ENCODE measurements around the gene AP5S1. TPM values are rescaled to one million over a fixed set of nuclear protein-coding genes. Genes with fewer than 3 reads are reported as not detected.
"Not testable (repeated sequence)": the region's sequence is repeated elsewhere in the genome, so short reads cannot be mapped to it uniquely, and the experiment has no call there.

Gene AP5S1
- total RNA-seq, 4 donors from 2014 or later: under 0.01 to 18.6 (median 9.5) TPM

DNA sequence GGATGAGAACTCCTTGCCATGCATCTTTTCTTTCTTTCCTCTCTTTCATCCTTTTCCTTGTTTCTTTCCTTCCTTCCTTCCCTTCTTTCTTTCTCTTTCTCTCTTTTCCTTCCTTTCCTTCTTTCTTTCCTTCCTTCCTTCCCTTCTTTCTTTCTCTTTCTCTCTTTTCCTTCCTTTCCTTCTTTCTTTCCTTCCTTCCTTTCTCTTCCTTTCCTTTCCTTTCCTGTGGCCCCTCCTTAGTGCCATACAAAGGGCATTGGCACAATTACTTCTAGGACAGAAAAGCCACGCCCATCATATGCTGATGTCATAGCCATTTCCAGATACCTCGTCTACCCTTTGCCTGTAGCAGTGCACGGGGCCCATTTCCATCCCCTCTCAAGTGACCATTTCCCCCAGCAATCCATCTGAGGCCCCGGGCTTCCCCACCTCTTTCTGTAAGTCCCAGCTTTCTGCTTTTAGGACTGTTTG is 31.6 kb upstream of the AP5S1 start:
- H3K27ac ChIP-seq: peak overlapping the region; percentile 62 to 85
- intact Hi-C loops (cut with DNase I; ENCODE audit: low total_unique reads): loop anchor here (5.0 kb wide), 1 partner anchor 34 kb away; the partner anchor contains the start of gene AP5S1

DNA sequence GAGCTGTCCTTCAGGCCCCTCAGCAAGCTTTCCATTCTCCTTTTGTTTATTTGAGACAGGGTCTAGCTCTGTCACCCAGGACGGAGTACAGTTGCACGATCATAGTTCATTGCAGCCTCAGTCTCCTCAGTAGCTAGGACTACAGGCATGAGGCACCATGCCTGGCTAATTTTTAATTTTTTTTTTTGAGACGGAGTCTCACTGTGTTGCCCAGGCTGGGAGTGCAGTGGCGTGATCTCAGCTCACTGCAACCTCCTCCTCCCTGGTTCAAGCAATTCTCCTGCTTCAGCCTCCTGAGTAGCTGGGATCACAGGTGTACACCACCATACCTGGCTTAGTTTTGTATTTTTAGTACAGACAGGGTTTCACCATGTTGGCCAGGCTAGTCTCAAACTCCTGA is 31.1 kb upstream of the AP5S1 start:
- H3K9me3 ChIP-seq, H3K27me3 ChIP-seq, DNase-seq, H3K4me3 ChIP-seq, H3K36me3 ChIP-seq: not testable (repeated sequence)
- Histone ChIP-seq H3K27ac (peak overlapping the region in 1 of 2 donors; percentile 62), H3K4me1 (peaks cover 4 to 13% of the 10 kb centered on the region in 2 donors)
- intact Hi-C loops (cut with DNase I; ENCODE audit: low total_unique reads): loop anchor here (5.0 kb wide), 1 partner anchor 33 kb away; the partner anchor contains the start of gene AP5S1

More for the DNA sequence above, 31.6 kb upstream of the AP5S1 start:
- Histone ChIP-seq H3K27me3 (no peaks in the 10 kb centered on the region), H3K4me3 (no peak overlapping the region), H3K36me3 (no peaks in the 10 kb centered on the region), H3K4me1 (peaks cover 4 to 18% of the 10 kb centered on the region in 2 donors), H3K9me3 (no peaks in the 10 kb centered on the region)
- TF ChIP-seq POLR2A (IDR thresholded peaks at IDR 0.05): no peak
- TF ChIP-seq, protein P1, sequence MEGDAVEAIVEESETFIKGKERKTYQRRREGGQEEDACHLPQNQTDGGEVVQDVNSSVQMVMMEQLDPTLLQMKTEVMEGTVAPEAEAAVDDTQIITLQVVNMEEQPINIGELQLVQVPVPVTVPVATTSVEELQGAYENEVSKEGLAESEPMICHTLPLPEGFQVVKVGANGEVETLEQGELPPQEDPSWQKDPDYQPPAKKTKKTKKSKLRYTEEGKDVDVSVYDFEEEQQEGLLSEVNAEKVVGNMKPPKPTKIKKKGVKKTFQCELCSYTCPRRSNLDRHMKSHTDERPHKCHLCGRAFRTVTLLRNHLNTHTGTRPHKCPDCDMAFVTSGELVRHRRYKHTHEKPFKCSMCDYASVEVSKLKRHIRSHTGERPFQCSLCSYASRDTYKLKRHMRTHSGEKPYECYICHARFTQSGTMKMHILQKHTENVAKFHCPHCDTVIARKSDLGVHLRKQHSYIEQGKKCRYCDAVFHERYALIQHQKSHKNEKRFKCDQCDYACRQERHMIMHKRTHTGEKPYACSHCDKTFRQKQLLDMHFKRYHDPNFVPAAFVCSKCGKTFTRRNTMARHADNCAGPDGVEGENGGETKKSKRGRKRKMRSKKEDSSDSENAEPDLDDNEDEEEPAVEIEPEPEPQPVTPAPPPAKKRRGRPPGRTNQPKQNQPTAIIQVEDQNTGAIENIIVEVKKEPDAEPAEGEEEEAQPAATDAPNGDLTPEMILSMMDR (IDR thresholded peaks at IDR 0.05): no peak
- no peak for DNase-seq

DNA sequence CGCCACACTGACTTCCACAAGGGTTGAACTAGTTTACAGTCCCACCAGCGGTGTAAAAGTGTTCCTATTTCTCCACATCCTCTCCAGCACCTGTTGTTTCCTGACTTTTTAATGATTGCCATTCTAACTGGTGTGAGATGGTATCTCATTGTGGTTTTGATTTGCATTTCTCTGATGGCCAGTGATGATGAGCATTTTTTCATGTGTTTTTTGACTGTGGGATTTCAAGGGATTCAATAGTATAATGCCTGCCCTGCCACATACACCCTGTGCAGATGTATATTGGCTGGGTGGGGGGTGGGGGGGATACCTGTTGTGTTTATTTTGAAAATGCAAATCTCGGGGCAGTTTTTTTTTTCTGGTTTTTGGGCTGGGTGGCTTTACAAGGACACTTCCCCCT is 26.2 kb upstream of the AP5S1 start:
- H3K9me3 ChIP-seq; intact Hi-C loops (cut with DNase I; ENCODE audit: low total_unique reads); H3K4me1 ChIP-seq; H3K4me3 ChIP-seq; DNase-seq; H3K36me3 ChIP-seq; H3K27me3 ChIP-seq: not testable (repeated sequence)
- H3K27ac ChIP-seq: peak overlapping the region; percentile 98 to 99

DNA sequence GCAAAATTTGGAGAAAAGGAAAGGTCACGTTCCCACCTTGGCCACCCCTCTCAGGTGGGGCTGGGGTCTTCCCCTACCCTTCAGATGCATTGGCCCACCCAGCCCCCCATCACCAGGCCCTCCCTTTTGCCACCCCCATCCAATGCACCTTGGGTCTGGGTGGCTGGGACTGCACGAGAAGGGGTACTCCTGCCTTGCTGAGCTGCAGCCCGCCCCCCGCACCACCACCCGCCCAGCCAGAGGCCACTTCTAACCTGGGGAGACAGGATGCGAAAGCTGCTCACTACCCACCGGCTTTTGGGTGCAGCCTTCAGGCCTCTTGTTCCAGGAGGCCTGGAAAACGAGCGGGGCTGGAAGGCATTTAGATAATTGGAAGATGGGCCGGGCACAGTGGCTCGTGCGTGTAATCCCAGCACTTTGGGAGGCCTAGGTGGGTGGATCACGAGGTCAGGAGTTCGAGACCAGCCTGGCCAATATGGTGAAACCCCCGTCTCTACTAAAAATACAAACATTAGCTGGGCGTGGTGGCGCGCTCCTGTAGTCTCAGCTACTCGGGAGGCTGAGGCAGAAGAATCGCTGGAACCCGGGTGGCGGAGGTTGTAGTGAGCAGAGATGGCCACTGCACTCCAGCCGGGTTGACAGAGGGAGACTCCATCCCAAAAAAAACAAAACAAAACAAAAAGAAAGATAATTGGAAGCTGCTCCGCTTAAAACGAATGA is 25.5 kb upstream of the AP5S1 start:
- TF ChIP-seq POLR2A (IDR thresholded peaks at IDR 0.05): no peak
- TF ChIP-seq, protein P1 (IDR thresholded peaks at IDR 0.05): no peak
- H3K27me3 ChIP-seq: no peaks in the 10 kb centered on the region
- H3K4me1 ChIP-seq: peaks cover 0 to 6% of the 10 kb centered on the region in 2 donors
- intact Hi-C loops (cut with DNase I; ENCODE audit: low total_unique reads): no loop called here
- no peaks in the 10 kb centered on the region for H3K36me3 ChIP-seq
- DNase-seq: no peak
- peak overlapping the region; percentile 58 to 71 for H3K4me3 ChIP-seq
- H3K27ac ChIP-seq: peak overlapping the region; percentile 98 to 99
- no peaks in the 10 kb centered on the region for H3K9me3 ChIP-seq

DNA sequence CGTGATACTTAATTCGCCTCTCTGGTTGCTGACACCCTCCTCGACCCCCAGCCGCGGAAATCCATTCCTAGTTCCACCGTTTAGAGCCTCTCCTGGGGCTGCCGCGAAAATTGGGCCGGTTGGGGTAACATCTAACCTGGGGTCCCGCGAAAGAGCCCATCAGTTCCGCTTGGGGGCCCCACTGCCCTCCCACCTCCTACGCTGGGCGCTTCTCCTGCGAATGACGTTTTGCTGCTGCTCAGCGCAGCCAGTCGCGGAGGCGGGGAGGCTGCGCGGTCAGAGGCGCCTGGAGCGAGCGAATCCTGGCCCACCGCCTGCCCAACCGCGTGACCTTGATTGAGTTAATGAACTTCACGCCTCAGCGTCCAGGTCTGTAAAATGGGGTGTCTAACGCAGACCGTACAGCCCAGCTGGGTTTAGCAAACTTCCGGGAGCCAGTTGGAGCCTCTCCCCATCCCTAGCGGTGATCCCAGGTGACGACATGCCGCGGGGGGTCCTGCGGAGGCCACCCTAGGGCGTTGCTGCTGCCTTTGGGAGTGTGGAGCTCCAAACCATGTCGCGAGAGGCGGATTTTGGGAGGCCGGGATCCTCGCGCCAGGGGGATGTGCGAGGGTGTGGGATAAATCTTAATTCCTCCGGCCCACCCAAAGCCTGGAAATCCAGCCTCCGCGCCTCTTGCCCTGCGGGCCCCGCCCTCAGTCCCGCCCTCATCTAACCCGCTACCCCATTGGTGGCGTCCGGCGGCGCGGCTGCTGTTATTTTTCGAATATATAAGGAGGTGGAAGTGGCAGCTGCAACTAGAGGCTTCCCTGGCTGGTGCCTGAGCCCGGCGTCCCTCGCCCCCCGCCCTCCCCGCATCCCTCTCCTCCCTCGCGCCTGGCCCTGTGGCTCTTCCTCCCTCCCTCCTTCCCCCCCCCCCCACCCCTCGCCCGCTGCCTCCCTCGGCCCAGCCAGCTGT is 24.6 kb upstream of the AP5S1 start, which contains the start of gene CDC25B:
Gene CDC25B, plus strand, starts transcription at position 800 of the 958 bp plus-strand sequence. CDS start 222 bp downstream, outside the sequence.
- TF ChIP-seq, protein P1 (IDR thresholded peaks at IDR 0.05): peak; percentile 36 to 78 (median 58)
- peak; percentile 51 to 63 for TF ChIP-seq POLR2A (IDR thresholded peaks at IDR 0.05)
- H3K4me1 ChIP-seq: peaks cover 0 to 6% of the 10 kb centered on the region in 2 donors
- no peaks in the 10 kb centered on the region for H3K9me3 ChIP-seq
- no peaks in the 10 kb centered on the region for H3K27me3 ChIP-seq
- H3K36me3 ChIP-seq: no peaks in the 10 kb centered on the region
- H3K27ac ChIP-seq: peak within 1 kb of the TSS; percentile 98 to 99
- peak; percentile 95 to 96 for DNase-seq
- H3K4me3 ChIP-seq: peak within 1 kb of the TSS; percentile 58 to 71
- intact Hi-C loops (cut with DNase I; ENCODE audit: low total_unique reads): no loop called here

Measured in uterus (tissue), 4 donors.